ENCODE measurements around the gene CCL13.

CCL13 gene

DNA sequence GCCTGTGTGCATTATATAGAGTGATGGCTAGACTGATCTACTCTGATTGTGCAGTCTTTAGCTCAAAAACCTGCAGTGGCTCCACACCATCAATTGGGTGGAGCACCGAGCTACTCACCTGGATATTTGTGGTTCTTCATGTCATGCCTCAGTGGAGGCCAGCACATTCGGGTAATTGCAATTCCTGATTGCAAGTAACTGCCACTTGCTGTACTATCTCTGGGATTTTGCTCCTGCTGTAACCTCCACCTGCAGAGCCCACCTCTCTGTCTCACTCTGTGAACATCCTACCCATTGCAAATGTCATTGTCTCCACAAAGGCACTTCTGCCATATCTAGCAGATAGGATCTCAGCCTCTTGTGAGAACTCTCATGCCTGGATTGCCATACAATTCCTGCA, 8.5 kb downstream of the CCL13 start:
- DNase-seq = no peak

DNA sequence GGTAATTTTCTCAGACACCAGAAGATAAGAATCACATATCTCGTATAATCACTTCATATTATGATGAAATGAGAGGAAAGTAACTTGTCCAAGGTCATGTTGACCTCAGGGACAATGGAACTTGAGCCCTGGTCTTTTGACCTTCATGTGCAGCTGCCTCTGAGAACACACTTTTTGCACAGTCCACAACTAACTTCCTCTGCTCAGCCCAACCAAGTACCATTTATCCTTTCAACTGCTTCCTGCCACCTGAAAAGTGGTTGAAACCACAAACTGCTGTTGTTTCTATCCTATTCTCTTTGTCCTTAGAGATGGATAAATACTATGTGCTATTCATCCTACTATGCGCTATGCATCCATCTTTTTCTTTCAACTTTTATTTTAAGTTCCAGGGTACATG, 9.1 kb downstream of the CCL13 start:
- no peak for DNase-seq

DNA sequence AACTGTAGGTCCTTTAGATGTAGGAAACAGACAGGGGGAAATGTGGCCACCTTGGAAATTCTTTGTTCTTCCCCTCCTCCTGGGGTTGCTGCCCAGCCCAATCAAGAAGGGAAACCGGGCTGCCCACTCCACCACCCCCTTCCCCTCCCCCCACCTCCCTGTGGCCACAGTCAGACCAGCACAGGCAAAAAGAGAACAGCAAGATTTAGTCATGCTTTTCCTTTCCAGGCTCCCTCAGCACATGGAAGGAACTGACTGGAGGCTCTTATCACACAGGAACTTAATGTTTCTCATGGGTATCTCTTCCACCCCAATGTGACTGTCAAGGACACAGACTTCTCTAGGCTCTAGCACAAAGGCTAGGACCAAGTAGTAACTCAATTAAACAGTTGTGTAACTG, 9.7 kb downstream of the CCL13 start:
- DNase-seq = no peak

DNA sequence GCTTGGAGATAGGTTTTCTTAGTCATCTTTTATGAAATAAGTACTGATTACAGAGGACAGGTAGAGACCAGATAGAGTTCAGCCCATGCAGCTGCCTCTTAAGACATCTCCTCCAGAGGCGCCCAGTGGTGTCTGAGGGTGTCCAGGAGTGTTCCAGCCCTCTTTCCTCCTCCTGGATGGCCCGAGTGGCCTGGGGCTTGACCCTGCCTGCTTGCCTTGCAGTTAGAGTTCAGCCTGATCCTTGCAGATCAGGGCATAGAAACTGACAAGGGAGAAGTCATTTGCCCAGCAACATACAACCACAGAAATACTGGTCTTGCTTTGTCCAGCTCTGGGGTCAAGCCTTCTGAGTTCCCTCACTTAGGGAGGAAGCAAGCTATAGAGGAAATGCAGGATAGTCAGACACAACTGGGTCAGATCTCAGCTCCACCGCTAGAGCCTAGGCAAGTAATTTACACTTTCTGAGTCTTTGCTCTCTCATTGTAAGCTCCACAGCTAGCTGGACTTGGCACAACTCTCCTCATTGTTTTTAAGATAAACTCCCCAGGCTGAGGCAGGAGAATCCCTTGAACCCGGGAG, 10.3 kb downstream of the CCL13 start:
- DNase-seq = no peak

DNA sequence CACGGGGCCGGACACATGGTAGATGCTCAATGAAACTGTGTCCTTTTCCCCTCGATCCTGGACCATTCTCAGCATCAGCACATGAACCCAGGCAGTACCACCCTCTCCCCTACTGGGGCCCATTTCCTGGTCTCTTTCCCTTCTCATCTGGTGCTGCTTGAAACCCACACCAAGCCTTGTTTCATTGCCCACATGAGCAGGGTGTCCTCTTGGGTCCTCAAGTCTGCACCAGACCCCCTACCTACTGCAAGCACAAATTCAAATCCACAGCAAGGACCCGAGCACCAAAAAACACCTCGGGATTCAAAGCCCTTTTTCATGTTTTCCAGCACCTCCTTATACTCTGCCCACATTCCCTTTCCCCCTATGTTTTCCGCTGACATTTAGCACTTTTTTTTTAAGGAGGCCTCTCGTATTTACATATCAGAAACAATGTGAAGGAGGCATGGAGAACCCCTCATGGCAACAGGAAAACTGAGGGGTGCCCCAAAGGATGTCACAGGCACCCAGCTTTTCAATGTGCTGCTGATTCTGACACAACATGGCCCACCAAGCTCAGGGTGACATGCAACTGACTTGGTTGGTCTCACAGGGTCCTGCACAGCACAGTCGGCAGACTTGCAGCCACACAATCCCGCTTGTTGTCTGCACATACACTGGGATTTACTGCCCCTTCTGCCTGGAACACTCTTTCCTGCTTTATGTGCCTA, 11.4 kb downstream of the CCL13 start:
- no peak for DNase-seq

DNA sequence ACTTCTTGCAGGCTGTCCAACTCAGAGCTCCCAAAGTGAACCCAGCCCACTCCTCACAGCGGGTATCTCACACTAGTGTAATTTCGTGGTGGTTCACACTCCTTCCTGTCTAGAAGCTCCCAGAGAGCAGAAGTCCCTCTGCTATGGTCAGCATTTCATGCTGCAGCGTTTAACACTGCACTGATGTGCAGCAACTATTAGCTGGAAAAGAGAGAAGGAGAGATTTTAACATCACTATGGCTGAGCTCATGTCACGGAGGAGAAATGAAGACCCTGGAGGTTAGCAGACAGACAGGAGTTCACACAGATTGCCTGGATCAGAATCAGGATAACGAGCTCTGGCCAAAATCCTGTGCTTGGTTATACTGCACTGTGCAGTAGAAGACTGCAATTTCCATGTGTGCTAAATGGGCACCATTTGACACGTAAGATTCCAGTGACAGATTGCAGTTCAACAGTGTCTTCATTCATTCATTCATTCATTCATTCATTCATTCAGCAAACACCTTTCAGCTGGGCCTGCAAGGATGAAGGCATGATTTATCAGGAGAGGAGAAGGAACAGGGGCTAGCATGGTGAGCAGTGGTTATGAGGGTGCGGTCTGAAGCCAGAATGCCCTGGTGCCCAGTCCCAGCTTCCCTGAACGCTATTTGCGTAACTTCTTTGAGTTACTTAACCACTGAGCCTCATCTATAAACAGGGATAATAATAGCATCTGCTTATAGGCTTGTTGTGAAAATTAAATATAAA, 12.1 kb downstream of the CCL13 start:
- DNase-seq = no peak

DNA sequence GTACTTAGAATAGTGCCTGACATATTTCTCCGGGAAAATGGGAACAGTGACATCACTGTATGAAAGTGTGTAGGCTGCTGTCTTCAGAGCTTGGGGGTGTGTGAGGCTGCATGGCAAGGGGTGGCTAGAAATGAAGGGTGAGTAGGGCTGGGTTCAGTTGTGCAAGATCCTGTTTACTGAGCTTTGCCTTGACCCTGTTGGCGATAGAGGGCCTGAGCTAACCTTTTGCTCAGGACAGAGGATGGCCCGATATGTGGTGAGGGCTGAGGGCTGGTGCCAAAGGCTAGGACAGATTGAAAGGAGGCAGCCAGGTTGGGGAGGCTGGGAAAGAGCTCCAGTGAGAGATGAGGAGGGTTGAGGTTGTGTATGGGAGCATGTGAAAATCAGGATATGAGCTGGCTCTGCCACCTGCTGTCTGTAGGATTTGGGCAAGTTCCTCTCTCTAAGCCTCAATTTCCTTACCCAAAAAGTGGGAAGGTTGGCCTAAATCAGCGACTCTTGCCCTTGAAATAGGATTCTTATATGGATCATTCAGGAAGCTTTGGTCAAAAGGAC, 12.7 kb downstream of the CCL13 start:
- DNase-seq = no peak

DNA sequence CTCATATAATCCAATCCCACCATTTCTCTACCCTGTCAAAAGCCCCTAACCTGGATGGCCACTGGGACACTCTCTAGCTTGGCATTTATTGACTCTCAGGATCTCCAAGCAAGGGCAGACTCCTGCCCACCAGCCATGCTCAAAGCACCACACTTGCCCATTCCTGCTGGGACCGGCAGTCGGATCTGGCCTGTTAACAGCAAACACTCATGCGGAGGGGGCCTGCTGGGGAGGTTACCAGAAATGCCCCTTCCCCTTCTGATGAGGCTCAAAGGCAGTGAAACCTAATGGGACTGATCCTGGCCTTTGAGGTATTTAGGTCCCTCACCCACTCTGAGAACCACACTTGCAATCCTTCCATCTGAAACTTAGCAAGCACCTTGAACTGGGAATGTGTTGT, 13.3 kb downstream of the CCL13 start:
- no peak for DNase-seq

DNA sequence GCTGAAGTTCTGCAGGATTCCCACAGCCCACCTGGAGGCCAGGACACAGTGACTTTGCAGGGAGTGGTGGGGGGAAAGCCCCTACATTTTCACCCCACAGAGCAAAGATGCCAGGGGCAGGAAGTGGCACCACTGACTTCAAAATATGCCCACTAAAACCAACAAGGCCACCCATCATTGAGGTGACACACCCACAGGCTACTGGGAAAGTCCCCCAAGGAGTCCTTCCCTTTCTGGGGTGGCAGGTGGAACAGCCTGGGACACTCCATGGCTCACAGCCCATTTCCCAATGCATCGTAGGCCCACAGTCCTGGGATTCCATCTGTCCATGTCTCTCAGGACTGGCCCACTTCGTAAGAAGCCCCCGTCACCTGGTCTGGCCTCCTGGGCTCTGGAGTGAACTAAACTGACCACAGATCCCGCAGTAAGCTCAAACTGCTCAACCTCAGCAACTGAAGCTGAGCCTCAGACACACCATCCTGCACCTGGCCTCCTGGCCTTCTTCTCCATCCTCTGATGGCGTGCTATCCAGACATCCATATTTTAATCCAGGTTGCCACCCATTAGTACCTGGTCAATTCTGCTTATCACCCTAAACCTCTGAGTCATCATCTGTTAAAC, 14.2 kb downstream of the CCL13 start:
- DNase-seq = no peak

DNA sequence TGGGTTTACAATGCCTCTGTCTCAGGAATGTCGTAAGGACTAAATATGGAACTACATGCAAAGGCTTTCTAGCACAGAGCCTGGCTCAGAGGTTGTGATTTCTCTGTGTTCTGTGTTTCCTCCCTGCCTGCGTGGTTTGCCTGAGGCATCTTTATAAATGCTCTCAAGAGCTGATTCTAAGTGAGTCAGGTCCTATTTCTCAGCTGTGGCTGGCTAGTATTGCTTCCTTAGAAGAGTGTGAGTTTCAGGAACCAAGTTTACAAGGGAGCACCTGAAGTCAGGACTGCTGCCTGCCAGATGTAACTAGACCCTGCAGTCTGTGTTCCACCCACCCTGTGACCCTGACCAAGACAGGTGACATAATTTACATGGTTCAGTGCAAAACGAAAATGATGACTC, 14.7 kb downstream of the CCL13 start:
- DNase-seq = no peak

DNA sequence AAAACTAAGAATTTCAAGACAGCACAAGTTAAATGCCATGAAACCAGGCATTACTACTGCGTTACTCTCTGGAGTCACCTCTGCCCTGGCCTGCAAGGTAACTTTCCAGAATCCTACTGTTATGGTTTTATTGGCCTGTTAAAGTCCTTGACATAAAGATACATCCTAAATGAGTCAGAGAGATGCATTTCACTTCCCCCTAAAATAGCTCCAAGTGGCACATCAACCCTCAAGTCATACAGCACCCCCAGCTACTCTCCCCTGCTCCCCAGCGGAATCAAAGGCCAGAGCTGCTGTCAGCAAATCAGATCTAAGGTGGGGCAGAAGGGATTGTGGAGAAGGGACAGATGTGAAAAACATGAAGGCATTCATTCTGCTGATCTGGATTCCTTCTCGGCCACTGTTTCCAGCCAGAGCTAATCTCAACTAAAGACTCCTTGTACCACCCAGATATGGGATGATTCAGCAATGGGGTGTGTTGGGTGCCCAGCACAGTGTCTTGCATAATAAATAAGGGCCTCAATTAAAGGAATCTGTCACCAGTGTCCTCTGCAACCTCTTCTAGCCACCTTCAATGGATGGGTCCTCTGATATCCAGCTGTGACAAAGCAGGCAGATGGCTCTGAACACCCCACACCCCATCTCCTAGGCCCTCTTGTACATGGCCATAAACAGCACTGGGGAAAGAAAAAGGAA, 15.3 kb downstream of the CCL13 start:
- no peak for DNase-seq

DNA sequence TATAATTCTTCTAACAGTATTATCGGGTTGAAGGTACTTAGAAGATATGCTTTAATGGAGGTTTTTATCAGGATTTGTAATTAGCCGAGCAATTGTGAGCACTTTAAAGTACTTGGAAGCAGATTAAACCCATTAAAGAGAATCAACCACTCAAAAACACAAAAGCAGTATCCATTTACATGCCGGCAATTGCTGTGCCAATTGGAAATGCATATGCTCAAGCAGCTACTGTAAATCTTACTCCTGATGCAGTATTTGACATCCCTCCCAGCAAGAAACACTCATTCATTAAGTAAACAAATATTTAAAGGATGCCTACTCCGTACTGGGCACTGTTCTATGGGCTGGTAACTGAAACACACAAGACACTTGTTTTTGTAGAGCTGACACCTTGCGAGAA, 18.2 kb downstream of the CCL13 start:
- no peak for DNase-seq

DNA sequence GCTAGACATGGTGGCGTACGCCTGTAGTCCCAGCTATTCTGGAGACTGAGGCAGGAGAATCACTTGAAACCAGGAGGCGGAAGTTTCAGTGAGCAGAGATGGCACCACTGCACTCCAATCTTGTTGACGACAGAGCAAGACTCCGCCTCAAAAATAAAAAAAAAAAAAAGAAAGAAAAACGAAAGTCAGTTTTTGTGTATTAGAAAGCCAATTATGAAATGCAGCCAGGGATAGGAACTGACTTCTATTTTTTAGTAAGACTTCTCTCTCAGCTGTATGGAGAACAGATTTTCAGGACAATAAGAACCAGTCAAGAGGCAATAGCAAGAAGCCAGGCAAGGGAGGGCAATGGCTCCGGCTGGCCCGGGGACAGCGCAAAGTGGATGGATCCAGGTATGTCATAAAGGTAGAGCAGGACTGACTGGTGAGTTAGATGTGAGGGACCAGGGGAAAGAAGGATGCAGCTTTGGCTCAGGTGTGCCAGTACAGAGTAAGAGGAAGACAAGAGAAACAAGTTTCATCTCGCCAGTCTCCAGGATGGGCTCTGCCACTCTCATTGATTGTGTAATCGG, 19.2 kb downstream of the CCL13 start:
- no peak for DNase-seq

DNA sequence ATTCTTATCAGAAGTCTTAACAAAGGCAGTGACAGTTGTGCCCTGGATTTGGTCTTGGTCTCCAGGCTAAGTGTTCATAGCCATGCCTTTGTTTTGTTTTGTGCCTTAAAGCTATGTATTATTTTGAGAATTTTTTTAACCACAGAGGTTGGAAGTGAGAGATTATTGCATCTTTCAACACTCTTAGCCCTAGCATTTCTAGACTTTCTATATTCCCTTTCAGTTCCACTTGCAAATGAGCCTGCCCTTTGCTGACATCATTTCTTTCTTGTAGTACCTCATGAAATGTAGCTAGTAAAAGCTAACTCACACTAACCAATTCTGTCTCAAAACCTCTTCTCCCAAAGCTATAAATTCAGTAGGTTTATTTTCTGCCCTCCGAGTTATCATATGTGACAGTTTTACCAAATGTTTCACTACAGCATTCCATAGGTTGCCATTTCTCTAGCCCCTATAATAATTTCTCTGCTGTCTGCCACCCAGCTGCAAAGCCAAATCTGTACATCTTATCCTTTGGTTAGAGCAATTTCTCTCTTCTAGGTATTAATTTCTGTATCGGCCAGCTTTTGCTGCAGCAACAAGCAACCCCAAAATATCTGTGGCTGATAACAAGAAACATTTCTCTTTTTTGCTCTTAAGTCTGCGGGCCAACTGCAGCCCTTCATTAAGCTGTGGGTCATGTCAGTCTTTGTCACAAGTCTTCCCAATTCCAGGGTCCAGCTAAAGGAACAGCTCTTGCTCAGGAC, 21.0 kb downstream of the CCL13 start:
- no peak for DNase-seq

DNA sequence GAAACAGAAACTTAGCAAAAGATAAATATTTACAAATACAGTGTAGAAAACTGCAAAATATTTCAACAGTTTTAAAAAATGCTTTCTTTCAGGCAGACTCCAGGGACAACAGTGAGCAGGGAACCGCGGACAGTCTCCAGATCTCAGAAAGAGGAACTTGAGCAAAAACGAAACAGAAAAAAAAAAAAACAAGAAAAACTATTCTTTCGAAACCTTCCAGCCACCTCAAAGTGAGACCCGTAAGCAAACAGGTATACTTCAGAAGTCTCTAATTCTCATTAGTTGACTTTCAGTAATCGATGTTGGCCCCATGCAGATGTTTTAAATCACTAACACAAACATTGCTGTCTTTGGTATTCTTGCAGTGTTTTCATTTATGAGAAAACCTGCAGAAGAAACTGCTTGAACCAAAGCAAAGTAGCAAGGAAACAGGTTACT, 22.4 kb downstream of the CCL13 start:
- no peak for DNase-seq

DNA sequence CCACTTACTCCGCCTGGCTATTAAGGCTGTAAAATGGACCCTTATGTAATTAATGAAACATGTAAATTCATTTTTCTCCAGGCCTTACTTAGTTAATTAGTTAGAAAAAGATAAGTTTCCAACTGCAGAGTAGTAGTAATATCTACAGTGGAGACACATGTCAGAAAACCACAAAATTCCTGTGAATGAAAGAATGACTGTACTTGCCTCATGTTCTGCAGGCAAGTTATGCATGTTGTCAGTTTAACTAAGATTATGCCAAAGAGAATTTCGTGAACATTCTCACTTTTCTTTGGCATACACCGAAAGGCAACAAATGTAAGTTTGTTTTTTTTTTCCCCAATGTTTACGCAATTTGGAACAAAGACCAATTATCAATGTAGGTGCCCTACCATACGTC, 23.6 kb downstream of the CCL13 start:
- DNase-seq = no peak

DNA sequence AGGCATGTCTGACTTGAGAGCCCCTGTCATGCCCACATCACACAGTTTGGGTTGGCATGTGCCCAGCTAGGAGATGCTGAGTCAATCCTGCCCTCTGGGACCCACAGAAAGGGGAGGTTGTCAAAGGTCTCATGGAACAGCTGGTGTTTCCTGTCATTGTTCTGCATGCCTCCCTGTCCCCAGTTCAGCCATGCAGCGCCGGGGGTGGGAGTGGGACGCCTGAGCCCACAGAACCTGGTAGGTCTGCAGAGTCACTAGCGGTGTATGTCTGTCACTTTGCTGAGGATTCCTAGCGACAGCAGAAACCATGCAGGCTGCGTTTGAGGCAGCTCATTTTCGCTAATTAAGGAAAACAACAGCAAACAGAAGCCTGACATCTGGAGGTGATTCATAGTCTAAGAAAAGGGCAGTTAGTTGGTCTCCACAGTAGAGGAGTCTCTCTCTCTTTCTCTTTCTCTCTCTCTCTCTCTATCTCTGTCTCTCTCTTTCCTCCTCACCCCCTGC, 26.4 kb downstream of the CCL13 start:
- no peak for DNase-seq

DNA sequence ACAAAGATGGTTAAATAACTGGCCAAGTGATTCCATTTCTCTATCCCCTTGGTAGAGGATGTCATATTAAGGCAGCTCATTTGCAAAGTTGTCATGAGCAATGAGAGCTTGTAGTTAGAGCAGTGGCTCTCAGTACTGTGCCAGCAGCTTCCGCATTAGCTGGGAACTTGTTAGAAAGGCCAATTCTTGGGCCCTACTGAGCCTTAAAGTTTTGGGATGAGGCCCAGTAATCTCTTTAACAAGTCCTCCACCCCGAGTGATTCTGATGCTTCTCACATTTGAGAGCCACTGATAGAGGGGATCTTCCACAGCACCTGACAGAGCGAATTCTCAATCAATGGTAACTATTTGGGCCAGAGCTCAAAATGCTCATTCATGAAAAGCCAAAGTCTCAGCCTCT, 26.9 kb downstream of the CCL13 start:
- no peak for DNase-seq

DNA sequence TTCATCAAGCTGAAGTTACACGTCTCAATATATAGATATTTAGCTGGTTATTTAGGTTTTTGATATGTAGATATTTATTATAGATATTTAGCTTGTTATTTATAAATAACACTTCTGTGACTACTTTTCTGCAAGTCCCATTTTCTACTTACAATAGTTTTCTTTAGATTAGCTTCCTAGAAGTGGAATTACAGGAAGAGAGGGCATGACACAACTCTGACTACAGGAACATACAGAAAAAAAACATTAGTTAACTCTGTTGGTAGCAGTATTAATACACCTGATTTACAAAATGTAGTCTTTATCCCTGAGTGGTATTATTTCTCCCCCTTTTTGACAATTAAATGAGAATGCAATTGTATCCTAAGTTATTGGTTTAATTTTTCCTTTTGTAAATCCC, 28.0 kb downstream of the CCL13 start:
- no peak for DNase-seq

DNA sequence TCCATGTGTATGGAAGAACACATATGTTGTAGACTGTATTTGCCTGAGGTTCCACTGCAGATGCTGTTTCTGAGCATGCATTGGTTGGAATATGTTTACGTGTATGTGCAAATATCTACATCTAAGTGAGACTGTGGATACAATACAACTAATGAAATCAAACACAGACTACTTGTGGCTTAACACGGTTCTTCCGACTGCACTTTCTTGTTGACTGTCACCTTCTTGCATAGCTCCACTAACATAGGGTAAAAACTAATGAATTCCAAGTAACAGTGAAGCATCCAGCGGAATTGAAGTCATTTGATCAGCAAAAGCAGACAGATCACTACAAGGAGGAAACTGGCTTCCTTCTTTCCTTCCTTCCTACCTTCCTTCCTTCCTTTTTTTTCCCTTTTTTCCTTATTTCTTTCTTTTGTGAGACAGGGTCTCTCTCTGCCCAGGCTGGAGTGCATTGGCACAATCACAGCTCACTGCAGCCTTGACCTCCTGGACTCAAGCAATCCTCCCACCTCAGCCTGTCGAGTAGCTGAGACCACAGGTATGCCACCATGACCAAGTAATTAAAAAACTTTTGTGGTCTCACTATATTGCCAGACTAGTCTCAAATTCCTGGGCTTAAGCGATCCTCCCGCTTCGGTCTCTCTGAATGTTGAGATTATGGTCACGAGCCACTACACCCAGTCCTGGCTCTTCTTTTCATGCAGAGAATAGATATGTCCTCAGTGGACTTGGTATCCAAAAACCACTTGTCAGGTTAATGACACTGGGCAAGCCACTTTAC, 28.7 kb downstream of the CCL13 start:
- no peak for DNase-seq

DNA sequence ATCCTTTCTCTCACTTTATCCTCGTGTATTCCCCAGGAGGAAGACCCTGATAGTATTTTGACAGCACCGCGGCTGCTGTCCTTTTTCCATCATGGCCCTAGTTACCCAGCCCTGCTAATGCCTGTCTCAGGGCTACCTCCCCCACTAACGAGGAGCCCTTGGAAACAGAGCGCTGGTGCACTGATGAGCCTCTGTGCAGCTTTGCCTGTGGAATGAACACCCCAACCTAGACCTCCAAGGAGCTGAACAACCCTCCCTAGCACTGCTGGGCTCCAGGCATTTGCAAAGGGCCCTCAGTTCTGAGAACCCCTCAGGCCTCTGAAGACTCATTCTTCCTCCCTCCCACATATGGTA, 30.0 kb downstream of the CCL13 start:
- DNase-seq = no peak
